Aorta (tissue), 4 donors: ENCODE measurements around the gene GATAD2A. TPM values are rescaled to one million over a fixed set of nuclear protein-coding genes. Genes with fewer than 3 reads are reported as not detected.

Source experiments
- microRNA-seq, 2 donors: library from miRNA; unstranded; fragments of <30 nt; microRNA quantifications; one replicate each; pipeline ENCODE4 v1.2.0, GENCODE V29; 2020
- polyA plus RNA-seq, 2 donors: library from polyadenylated mRNA; stranded (reverse); fragments of 200-250 nt; gene quantifications; one replicate each; pipeline ENCODE4 v1.2.3, GENCODE V29; 2013
- total RNA-seq, 2 donors: library from RNA; stranded (reverse); fragmentation: NEBNext Ultra II Directional; extraction: Animal tissue kit (Norgen Biotek cat#: 25700); gene quantifications; one replicate each; pipeline ENCODE4 v1.2.1, GENCODE V29; 2021
- donor health status: healthy with polysubstance abuse.
- donor health status: Bipolar disorder and iron deficiency.
- donor health status: DM: no; HTN: no; CAD: no.
- donor health status: DM: yes; HTN: yes; CAD: no.

Gene GATAD2A
- total and polyA plus RNA-seq, 4 donors, result 17.9 to 86.7 (median 50.7) TPM

Small RNA genes within 50 kb of the gene (microRNA-seq; reads per million reads assigned to microRNA genes)
- 0 reads per million in 2 donors for gene MIR640

Other genes starting within 250 kb of the GATAD2A start
- 1 to 10 TPM; 1.6 to 2.4 TPM for gene MEF2B, start 235.4 kb upstream of the GATAD2A start, total RNA-seq
- 1 to 10 TPM in 1 of 2 donors, not detected in 1; 1.8 TPM for gene MEF2B, start 235.4 kb upstream of the GATAD2A start, polyA plus RNA-seq
- 10 to 100 TPM; 27.1 to 28.2 TPM for gene BORCS8, start 213.5 kb upstream of the GATAD2A start, total RNA-seq
- 10 to 100 TPM; 14.4 to 47.9 TPM for gene BORCS8, start 213.5 kb upstream of the GATAD2A start, polyA plus RNA-seq
- 10 to 100 TPM; 33.1 to 44.0 TPM for gene RFXANK, start 213.4 kb upstream of the GATAD2A start, total RNA-seq
- 100 to 1,000 TPM in 1 of 2 donors, 10 to 100 TPM in 1; 42.3 to 199 TPM for gene RFXANK, start 213.4 kb upstream of the GATAD2A start, polyA plus RNA-seq
- 10 to 100 TPM in 1 of 2 donors, 1 to 10 TPM in 1; 9.8 to 11.9 TPM for gene NR2C2AP, start 202.3 kb upstream of the GATAD2A start, total RNA-seq
- gene NR2C2AP, start 202.3 kb upstream of the GATAD2A start, polyA plus RNA-seq, result 10 to 100 TPM; 12.8 to 21.8 TPM
- not detected for gene NCAN, start 193.7 kb upstream of the GATAD2A start, total RNA-seq
- gene NCAN, start 193.7 kb upstream of the GATAD2A start, polyA plus RNA-seq, result not detected
- 1 to 10 TPM in 1 of 2 donors, under 1 TPM in 1; 0.23 to 3.1 TPM for gene TM6SF2, start 132.4 kb upstream of the GATAD2A start, total RNA-seq
- 10 to 100 TPM in 1 of 2 donors, 1 to 10 TPM in 1; 3.0 to 15.0 TPM for gene TM6SF2, start 132.4 kb upstream of the GATAD2A start, polyA plus RNA-seq
- gene SUGP1, start 85.2 kb upstream of the GATAD2A start, total RNA-seq, result 10 to 100 TPM; 29.0 to 44.3 TPM
- 10 to 100 TPM; 22.0 to 58.4 TPM for gene SUGP1, start 85.2 kb upstream of the GATAD2A start, polyA plus RNA-seq
- 10 to 100 TPM; 54.0 to 82.8 TPM for gene MAU2, start 84.8 kb upstream of the GATAD2A start, total RNA-seq
- 10 to 100 TPM; 11.3 to 36.7 TPM for gene MAU2, start 84.8 kb upstream of the GATAD2A start, polyA plus RNA-seq
- 1 to 10 TPM in 1 of 2 donors, under 1 TPM in 1; 0.84 to 1.2 TPM for gene TSSK6, start 109.9 kb downstream of the GATAD2A start, total RNA-seq
- 1 to 10 TPM in 1 of 2 donors, under 1 TPM in 1; 0.50 to 1.3 TPM for gene TSSK6, start 109.9 kb downstream of the GATAD2A start, polyA plus RNA-seq
- gene NDUFA13, start 110.5 kb downstream of the GATAD2A start, total RNA-seq, result 100 to 1,000 TPM; 183 to 208 TPM
- gene NDUFA13, start 110.5 kb downstream of the GATAD2A start, polyA plus RNA-seq, result 100 to 1,000 TPM; 249 to 307 TPM
- gene YJEFN3, start 123.2 kb downstream of the GATAD2A start, total RNA-seq, result 1 to 10 TPM; 3.8 to 7.2 TPM
- gene YJEFN3, start 123.2 kb downstream of the GATAD2A start, polyA plus RNA-seq, result 10 to 100 TPM in 1 of 2 donors, under 1 TPM in 1; 0.75 to 60.1 TPM
- 1 to 10 TPM in 1 of 2 donors, under 1 TPM in 1; 0.36 to 4.2 TPM for gene CILP2, start 132.6 kb downstream of the GATAD2A start, total RNA-seq
- gene CILP2, start 132.6 kb downstream of the GATAD2A start, polyA plus RNA-seq, result under 1 TPM in 1 of 2 donors, not detected in 1; 0.13 TPM
- gene PBX4, start 213.0 kb downstream of the GATAD2A start, total RNA-seq, result 1 to 10 TPM in 1 of 2 donors, under 1 TPM in 1; 0.65 to 1.4 TPM
- gene PBX4, start 213.0 kb downstream of the GATAD2A start, polyA plus RNA-seq, result 1 to 10 TPM in 1 of 2 donors, not detected in 1; 1.5 TPM
- gene LPAR2, start 222.5 kb downstream of the GATAD2A start, total RNA-seq, result 10 to 100 TPM in 1 of 2 donors, 1 to 10 TPM in 1; 5.7 to 11.7 TPM
- 10 to 100 TPM in 1 of 2 donors, 1 to 10 TPM in 1; 1.5 to 10.1 TPM for gene LPAR2, start 222.5 kb downstream of the GATAD2A start, polyA plus RNA-seq
- 10 to 100 TPM; 14.9 to 25.6 TPM for gene GMIP, start 238.0 kb downstream of the GATAD2A start, total RNA-seq
- 1 to 10 TPM; 3.4 to 5.9 TPM for gene GMIP, start 238.0 kb downstream of the GATAD2A start, polyA plus RNA-seq